ENCODE measurements around the gene PSMD8.

The PSMD8 gene

GRCh38 chr19:38387550-38388348, 13.4 kb downstream of the PSMD8 start, which contains the start of gene GGN:
Gene GGN, minus strand, starts transcription at chr19:38388034. Its CDS starts 773 bp downstream, at chr19:38387261.
- no peak for TF ChIP-seq CTCF (IDR thresholded peaks at IDR 0.05; ENCODE audit: extremely low read depth, missing control alignments)
- DNase-seq (ENCODE audit: low spot score), result peak; percentile 92

- no peak for DNase-seq (ENCODE audit: low spot score)
- TF ChIP-seq CTCF (IDR thresholded peaks at IDR 0.05; ENCODE audit: extremely low read depth, missing control alignments), result no peak
These were observed 14.2 kb downstream of the PSMD8 start, which contains the start of gene SPRED3 for GRCh38 chr19:38388349-38389100. Gene SPRED3, plus strand, starts transcription at chr19:38388697. Its CDS starts 1,606 bp downstream, at chr19:38390303.

- no peak for TF ChIP-seq CTCF (IDR thresholded peaks at IDR 0.05; ENCODE audit: extremely low read depth, missing control alignments)
- DNase-seq (ENCODE audit: low spot score), result no peak
These were observed 14.9 kb downstream of the PSMD8 start for GRCh38 chr19:38389101-38389925.

- no peak for TF ChIP-seq CTCF (IDR thresholded peaks at IDR 0.05; ENCODE audit: extremely low read depth, missing control alignments)
- no peak for DNase-seq (ENCODE audit: low spot score)
These were observed 15.9 kb downstream of the PSMD8 start for GRCh38 chr19:38389957-38390924.

GRCh38 chr19:38391911-38392464, 17.6 kb downstream of the PSMD8 start:
- no peak for TF ChIP-seq CTCF (IDR thresholded peaks at IDR 0.05; ENCODE audit: extremely low read depth, missing control alignments)
- DNase-seq (ENCODE audit: low spot score), result no peak

- DNase-seq (ENCODE audit: low spot score), result no peak
- TF ChIP-seq CTCF (IDR thresholded peaks at IDR 0.05; ENCODE audit: extremely low read depth, missing control alignments), result no peak
These were observed 18.4 kb downstream of the PSMD8 start for GRCh38 chr19:38392707-38393308.
